HG02885 (cell line): ENCODE data around the gene BNIP5.

Experiments used
- ATAC-seq: cut with Tn5 transposase; IDR thresholded peaks from one replicate; pipeline ENCODE4 v1.9.1; 2021; ENCODE audit warnings: mild to moderate bottlenecking; ENCODE audit not compliant: unreplicated experiment, poor library complexity

BNIP5 gene

DNA sequence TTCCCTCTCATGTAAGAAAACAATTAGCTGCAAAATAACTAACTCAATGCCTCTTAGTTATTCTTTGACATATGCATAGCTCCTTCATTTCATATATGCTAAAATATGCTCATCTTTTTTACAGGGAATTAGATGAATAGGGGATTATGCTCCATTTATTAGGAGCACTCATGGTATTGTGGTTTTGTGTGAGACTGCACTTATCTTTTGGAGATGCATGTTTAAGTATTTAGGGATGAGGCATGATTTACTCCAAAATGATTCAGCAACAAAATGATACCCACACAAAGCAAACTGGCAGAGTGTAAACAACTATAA lies 8.8 kb downstream of the BNIP5 start:
- no peak for ATAC-seq

- ATAC-seq: no peak
Measured at GRCh38 chr6:36327226-36327918, 9.3 kb downstream of the BNIP5 start.

DNA sequence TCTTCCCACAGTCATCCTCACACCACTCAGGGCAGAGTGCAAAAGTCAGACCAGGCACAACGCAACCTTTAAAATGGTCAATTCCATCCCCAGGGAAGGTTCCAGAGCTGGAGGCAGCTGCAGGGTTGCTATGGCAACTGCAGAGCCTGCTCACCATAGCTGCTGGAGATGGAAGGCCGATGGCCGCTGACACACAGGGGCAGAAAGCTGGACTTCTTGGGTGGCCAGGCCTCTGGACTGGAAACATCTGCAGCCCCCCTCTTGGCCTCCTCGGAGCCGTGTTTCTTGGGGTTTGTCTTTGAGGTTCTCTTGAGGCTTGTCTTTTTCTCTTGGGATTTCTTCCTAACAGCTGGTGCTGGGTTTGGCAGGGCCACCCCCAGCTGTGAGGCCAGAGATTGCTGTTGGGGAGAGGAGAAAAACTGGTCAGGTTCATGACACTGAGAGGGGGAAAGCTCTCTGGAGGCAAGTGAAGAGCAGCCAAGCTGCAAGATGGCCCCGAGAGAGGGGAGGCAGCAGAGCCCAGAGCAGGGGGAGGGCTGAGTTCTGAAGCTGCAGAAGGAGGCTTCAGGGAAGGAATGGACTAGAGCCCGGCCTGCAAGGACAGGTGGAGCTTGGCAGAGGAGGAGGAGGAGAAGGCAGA lies 10.2 kb downstream of the BNIP5 start:
- ATAC-seq: no peak

- no peak for ATAC-seq
Measured at GRCh38 chr6:36324715-36325114, 12.0 kb downstream of the BNIP5 start.

- ATAC-seq: no peak
Measured at GRCh38 chr6:36324191-36324590, 12.5 kb downstream of the BNIP5 start.

DNA sequence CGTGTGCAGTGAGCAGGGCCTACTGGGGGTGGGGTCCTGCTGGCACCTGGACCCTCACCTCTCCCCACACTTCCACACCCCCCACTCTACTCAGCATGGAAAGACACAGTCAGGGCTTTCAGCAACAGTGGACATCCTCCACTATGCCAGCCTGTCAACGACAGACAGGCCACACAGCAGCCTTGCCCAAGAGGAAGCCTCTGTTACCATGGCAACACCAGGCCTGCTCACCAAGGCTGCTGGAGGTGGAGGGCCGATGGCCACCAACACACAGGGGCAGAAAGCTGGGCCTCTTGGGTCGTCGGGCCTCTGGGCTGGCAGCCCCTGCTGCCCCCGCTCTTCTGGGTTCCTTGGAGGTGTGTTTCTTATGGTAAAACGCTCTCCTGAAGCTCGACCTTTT lies 13.6 kb downstream of the BNIP5 start:
- ATAC-seq: no peak

- ATAC-seq: no peak
Measured at GRCh38 chr6:36322591-36322990, 14.1 kb downstream of the BNIP5 start.

GRCh38 chr6:36320475-36320874 lies 16.2 kb downstream of the BNIP5 start:
- no peak for ATAC-seq

GRCh38 chr6:36319821-36320220 lies 16.9 kb downstream of the BNIP5 start:
- ATAC-seq: no peak

DNA sequence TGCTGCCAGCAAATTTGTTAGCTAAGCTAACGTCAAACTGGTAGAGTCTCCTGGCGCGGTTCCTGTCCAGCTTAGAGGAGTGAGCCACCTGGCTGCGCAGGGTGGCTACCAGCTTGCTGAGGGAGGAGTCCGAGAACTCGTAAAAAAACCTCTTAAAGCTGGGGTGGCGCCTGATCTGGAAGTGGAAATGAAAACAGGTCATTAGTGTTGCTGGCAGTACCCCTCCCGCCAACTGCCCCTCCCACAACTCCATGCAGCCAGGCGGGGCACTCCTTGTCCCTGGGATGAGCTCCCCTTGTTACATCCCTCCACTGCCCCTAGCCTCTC lies 17.3 kb downstream of the BNIP5 start:
- no peak for ATAC-seq

DNA sequence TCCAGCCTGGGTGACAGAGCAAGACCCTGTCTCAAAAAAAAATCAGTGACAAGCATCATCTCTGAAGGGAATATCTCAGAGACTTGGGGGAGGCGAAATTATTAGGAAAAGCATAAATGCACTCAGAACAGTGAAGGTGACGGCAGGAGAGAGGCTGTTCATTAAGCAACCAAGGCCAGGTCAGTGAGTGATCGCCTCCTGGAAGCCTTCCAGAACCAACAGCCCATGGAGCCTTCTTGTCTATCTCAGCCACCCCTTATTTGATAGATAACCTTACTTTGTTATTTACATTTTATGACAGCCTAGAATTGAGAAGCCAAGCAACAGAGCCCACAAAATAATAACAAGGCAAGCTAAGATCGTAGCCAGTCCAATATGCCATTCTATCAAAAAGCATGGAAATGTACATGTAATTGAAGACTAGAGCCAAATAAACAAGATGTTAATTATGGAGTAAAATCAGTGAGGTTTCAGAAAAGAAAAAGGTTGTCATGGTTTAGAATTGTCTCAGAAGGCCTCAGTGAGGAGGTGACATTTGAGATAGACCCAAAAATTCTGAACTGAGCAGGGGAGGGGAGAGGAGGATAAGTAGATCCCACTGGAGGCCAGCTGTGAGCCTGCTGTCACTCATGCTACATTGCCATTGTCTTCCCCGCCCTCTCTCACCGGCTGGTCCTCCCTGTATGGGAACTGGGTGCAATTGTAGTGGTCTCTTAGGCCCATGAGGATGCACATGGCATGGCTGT lies 17.8 kb downstream of the BNIP5 start:
- ATAC-seq: no peak

- no peak for ATAC-seq
Measured at GRCh38 chr6:36317623-36318022, 19.1 kb downstream of the BNIP5 start.

DNA sequence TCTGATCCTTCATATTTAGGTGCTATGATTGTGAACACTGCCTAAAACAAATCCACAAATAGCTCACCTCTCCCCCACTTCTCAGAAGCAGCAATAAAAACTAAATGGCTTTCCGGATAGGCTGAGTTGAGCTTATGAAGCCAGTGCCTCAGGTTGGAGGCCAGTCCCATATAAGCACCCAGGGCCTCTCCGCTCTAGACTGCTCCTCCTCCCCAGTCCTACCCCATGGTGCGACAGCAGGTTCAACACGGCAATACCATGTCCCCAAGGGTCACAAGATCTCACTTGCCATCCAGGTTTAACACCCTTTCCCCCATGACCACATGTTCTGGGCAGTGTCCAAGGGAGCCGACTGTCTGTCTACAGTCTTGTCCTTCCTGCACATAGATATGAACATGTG lies 20.8 kb downstream of the BNIP5 start:
- no peak for ATAC-seq

DNA sequence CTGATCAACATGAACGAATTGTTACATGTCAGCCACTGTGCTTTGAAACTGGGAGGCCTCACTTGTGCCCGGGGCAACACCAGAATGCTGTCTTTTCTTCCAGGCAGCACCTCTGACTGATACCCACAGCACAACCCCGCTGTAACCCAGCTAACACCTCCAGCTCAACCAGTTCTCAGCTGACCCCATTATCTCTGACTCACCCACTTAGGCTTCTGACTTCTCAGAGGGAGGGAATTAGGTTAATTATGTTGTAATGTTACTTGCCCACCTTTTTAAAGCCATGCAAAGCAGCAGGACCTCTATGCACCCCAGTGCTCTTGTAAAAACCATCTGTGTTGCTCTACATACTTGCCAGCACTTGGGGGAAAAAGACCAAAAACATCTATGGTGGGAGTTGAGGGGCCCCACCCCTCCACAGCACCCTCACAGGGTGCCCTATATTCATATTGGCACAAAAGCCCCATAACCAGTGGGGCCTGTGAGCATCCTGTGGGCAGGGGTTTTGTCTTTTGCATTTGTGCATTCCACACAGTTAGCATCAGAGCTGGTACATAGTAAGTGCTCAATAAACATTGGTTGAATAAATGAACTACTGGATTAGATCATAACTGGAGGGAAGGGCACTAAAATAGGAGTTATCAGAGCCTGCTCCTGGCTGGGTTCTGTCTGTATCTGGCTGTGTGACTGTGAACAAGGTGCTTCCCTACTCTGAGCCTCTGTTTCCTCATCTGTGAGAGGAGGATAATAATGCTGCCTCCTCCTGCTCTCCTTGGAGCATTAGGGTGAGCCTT lies 22.3 kb downstream of the BNIP5 start:
- ATAC-seq: no peak

- no peak for ATAC-seq
Measured at GRCh38 chr6:36313649-36313936, 23.1 kb downstream of the BNIP5 start.

DNA sequence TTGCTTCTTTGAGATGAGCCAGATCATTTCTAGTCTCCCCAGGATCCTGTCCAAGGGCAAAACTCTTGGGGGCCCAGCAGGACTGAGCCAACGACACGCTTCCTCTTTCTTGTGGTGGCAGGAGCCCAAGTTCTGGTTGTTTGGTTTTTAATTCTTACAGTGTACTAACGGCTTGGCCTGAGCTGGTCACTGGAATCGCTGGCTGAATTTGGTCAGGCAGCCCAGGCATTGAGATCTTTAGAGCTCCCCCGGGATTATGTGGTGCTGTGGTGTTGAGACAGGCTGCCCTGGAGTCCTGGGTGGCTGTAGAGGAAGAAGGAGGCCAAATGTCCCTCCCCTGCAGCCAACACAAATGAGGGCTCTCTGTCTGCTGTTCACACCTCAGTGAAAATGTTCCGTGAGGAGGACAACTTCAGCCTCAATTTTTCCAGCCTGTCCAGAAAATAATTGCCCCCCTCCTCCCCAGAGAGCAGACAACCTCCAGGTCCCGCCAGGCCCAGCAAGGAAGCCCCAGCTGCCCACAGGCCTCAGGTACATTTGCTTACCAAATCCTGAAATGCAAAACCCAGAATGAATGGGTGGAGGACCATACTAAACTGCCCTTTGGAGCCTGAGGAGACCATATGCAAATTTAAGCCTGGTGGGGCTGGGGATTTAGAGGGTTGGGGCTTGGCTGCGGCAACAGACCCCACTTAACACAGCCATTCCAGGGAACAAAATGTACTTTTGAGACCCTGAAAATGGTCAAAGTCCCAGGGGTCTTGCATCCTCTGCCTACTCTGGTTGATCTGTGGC lies 23.6 kb downstream of the BNIP5 start:
- peak; percentile 65 for ATAC-seq

DNA sequence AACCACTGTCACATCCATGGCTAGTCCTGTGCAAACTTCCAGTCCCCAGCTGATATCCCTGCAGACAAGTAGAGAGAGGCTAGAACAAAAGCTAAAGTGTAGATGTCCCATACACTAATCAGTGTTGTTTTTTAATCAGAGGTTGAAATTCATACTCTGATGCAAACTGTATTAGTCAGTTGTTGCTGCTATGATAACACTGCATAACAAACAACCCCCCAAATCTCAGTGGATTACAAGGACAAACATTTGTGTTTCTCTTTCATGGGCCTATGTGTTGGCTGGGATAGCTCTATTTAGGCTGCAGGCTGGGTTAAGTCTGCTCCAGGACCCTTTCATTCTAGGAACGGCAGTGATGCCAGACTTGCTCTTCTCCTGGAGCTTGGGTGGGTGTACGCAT lies 26.8 kb downstream of the BNIP5 start:
- no peak for ATAC-seq

GRCh38 chr6:36309203-36309602 lies 27.5 kb downstream of the BNIP5 start:
- ATAC-seq: no peak

- ATAC-seq: no peak
Measured at GRCh38 chr6:36308514-36308913, 28.2 kb downstream of the BNIP5 start.

DNA sequence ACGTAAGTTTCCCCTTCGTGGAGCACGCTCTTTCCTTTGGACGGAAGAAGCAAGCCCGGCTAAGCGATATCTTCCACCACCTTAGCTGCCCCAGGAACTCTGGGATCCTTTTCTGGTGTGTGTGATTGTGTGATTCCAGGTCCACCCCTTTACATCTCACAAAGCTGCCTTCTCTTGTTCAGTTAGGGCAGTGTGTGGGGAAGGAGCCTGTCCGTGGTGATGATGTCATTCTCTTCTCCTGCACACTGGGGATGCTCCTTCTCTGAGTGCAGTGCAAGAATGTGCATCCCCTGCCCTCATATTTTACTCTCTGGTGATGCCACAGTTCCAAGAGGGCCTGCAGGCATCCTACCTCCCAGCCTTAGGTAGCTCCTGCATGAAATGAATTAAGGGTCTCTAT lies 30.3 kb downstream of the BNIP5 start:
- ATAC-seq: no peak

DNA sequence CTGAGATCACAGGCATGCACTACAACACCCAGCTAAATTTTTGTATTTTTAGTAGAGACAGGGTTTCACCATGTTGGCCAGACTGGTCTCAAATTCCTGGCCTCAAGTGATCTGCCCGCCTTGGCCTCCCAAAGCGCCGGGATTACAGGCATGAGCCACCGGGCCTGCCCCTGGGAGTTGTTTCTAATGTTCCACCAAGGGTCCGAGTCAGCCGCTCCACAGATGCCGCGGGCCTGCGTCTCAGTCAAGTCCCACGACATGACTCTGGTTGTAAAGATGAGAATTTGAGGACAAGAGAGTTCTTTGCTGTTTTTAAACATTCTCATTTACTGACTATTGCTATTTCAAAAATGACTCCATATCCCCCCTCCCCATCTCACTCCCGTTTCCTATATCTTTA lies 30.8 kb downstream of the BNIP5 start:
- no peak for ATAC-seq
